ENCODE measurements around the gene PAAF1. TPM values are rescaled to one million over a fixed set of nuclear protein-coding genes. Genes with fewer than 3 reads are reported as not detected.
A peak's percentile ranks its signal among the peaks of the same experiment; 100 is the strongest.

PAAF1 gene
- total and polyA plus RNA-seq, 2 donors (not counting 1 experiment from before 2014, with no cell fraction given): 9.2 to 17.5 TPM

DNA sequence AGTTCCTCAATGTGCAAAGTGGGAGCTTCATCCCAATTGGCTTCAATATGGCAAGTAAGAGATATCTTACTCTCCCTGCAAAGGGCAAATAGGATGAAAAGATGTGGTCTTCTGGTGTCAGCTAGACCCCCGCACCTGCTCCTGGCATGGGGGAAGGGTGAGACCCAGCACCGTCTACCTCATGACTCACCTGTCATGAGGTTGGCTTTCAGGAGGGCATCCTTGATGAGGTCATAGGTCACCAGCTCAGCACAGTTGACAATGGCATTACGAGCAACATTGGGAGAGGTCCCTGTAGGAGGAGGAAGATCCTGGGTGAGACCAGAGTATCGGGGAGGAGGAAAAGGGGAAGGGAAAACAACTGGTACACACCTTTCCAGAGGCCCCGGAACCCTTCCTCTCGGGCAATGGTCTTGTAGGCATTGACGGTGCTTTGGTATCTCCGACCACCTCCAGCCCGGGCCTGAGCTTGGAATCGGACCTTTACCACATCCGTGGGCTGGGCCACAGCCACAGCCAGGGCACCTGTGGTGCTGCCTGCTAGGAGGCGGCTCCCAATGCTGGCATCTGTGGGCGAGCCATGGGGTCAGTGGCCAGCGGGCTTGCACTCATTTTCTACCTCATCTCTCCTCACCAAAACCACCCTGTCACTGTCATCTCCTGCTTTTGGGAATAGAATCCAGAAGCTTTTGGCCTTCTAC lies 99.8 kb downstream of the PAAF1 start:
- Histone ChIP-seq H3K27me3 (ENCODE audit: control insufficient read depth, insufficient read depth, low read length) (no peaks in the 10 kb centered on the region), H3K4me1 (ENCODE audit: control insufficient read depth, extremely low read depth, insufficient read depth, low read length) (peaks cover 7% of the 10 kb centered on the region), H3K79me2 (ENCODE audit: control insufficient read depth, insufficient read depth, low read length) (no peaks in the 10 kb centered on the region), H3K36me3 (ENCODE audit: control insufficient read depth, insufficient read depth, low read length) (peaks cover 1% of the 10 kb centered on the region), H3K27ac (ENCODE audit: insufficient read depth, low read length) (no peak overlapping the region), H3K4me2 (ENCODE audit: extremely low read depth, insufficient read depth, low read length) (no peak overlapping the region), H3K9me3 (ENCODE audit: control insufficient read depth, insufficient read depth, low read depth, low read length) (no peaks in the 10 kb centered on the region), H3K4me3 (replicated peaks in 1 of 4; ENCODE audit: control extremely low read depth in 1 of 4, insufficient read depth in 1 of 4, low read depth in 3 of 4, low read length in 4 of 4) (no peak overlapping the region), H3K9ac (ENCODE audit: insufficient read depth, low read length) (no peak overlapping the region), H2AFZ (ENCODE audit: low read length) (no peak overlapping the region), H4K20me1 (ENCODE audit: control insufficient read depth, extremely low read depth, insufficient read depth, low read length) (no peaks in the 10 kb centered on the region)
- TF ChIP-seq, protein P1, sequence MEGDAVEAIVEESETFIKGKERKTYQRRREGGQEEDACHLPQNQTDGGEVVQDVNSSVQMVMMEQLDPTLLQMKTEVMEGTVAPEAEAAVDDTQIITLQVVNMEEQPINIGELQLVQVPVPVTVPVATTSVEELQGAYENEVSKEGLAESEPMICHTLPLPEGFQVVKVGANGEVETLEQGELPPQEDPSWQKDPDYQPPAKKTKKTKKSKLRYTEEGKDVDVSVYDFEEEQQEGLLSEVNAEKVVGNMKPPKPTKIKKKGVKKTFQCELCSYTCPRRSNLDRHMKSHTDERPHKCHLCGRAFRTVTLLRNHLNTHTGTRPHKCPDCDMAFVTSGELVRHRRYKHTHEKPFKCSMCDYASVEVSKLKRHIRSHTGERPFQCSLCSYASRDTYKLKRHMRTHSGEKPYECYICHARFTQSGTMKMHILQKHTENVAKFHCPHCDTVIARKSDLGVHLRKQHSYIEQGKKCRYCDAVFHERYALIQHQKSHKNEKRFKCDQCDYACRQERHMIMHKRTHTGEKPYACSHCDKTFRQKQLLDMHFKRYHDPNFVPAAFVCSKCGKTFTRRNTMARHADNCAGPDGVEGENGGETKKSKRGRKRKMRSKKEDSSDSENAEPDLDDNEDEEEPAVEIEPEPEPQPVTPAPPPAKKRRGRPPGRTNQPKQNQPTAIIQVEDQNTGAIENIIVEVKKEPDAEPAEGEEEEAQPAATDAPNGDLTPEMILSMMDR (conservative IDR thresholded peaks at IDR 0.05 in 1 of 2, IDR thresholded peaks at IDR 0.05 in 1 of 2; ENCODE audit: low read depth in 1 of 2, low read length in 2 of 2): no peak
- TF ChIP-seq EZH2 (IDR thresholded peaks at IDR 0.05; ENCODE audit: low read length, missing control alignments): no peak
- DNase-seq (ENCODE audit: low read depth in 2 of 2): no peak

DNA sequence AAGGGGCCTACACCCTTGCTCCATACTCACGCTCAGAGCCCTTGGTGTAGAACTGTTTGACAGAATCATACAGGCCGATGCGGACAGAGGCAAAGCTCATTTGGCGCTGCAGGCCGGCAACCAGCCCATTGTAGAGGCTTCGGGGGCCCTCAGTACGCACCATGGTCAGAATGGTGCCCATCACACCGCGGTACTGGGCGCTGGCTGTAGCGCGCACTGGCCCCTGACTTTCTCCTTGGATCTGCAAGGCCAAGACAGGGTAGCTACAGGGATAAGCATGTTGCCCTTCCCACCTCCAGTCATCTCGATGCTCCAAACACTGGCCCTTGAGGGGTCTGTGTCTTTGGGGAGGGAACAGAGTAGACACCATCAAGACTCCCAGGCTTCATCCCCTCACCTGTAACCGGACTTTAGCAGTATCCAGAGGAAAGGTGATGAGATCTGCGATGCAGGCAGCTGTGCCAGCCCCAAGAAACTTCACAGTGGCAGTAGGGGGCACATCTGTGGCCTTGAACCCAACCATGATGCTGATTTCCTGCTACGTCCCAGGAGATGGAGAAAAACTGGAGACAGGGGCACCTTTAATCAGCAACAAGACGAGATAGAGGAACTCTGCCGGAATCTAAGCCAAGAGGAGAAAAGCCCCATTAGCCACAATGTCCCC lies 101.2 kb downstream of the PAAF1 start:
- Histone ChIP-seq H2AFZ (ENCODE audit: low read length) (no peak overlapping the region), H3K36me3 (ENCODE audit: control insufficient read depth, insufficient read depth, low read length) (peaks cover 1% of the 10 kb centered on the region), H3K4me2 (ENCODE audit: extremely low read depth, insufficient read depth, low read length) (no peak overlapping the region), H3K9me3 (ENCODE audit: control insufficient read depth, insufficient read depth, low read depth, low read length) (no peaks in the 10 kb centered on the region), H3K27me3 (ENCODE audit: control insufficient read depth, insufficient read depth, low read length) (no peaks in the 10 kb centered on the region), H3K4me1 (ENCODE audit: control insufficient read depth, extremely low read depth, insufficient read depth, low read length) (peaks cover 7% of the 10 kb centered on the region), H3K4me3 (replicated peaks in 1 of 4; ENCODE audit: control extremely low read depth in 1 of 4, insufficient read depth in 1 of 4, low read depth in 3 of 4, low read length in 4 of 4) (no peak overlapping the region), H3K79me2 (ENCODE audit: control insufficient read depth, insufficient read depth, low read length) (no peaks in the 10 kb centered on the region), H4K20me1 (ENCODE audit: control insufficient read depth, extremely low read depth, insufficient read depth, low read length) (no peaks in the 10 kb centered on the region), H3K27ac (ENCODE audit: insufficient read depth, low read length) (no peak overlapping the region), H3K9ac (ENCODE audit: insufficient read depth, low read length) (no peak overlapping the region)
- DNase-seq (ENCODE audit: low read depth in 2 of 2): no peak
- TF ChIP-seq EZH2 (IDR thresholded peaks at IDR 0.05; ENCODE audit: low read length, missing control alignments): no peak
- TF ChIP-seq, protein P1 (conservative IDR thresholded peaks at IDR 0.05 in 1 of 2, IDR thresholded peaks at IDR 0.05 in 1 of 2; ENCODE audit: low read depth in 1 of 2, low read length in 2 of 2): no peak

DNA sequence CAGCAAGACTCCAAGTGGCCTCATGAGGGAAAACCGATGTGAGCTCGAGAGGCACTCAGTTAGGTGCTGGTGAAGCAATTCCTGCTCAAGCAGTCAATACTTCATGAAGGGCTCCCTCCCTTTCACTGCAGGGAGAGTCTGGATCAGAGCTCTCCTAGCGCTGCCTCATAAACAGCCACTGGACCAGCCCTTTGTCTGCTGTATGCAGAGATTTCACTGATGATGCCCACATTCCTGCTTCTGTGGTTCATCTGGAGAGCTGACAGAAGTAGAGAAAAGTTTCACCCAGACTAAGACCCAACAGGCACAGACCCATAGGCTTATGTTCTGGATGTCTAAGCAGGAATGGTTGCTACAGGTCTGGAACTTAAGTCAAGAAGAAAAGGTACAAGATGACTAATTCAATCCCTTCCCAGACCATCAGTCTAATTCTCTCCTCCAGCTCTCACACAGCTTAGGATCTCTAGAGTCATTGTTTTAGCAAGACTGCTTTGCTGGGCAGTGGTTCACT lies 101.8 kb downstream of the PAAF1 start:
- H3K36me3 ChIP-seq (ENCODE audit: control insufficient read depth, insufficient read depth, low read length): peaks cover 1% of the 10 kb centered on the region
- TF ChIP-seq, protein P1 (conservative IDR thresholded peaks at IDR 0.05 in 1 of 2, IDR thresholded peaks at IDR 0.05 in 1 of 2; ENCODE audit: low read depth in 1 of 2, low read length in 2 of 2): no peak
- no peak for TF ChIP-seq EZH2 (IDR thresholded peaks at IDR 0.05; ENCODE audit: low read length, missing control alignments)
- DNase-seq (ENCODE audit: low read depth in 2 of 2): peak in 1 of 2 donors; percentile 23
- no peak overlapping the region for H2AFZ ChIP-seq (ENCODE audit: low read length)
- H4K20me1 ChIP-seq (ENCODE audit: control insufficient read depth, extremely low read depth, insufficient read depth, low read length): no peaks in the 10 kb centered on the region
- no peak overlapping the region for H3K4me3 ChIP-seq (replicated peaks in 1 of 4; ENCODE audit: control extremely low read depth in 1 of 4, insufficient read depth in 1 of 4, low read depth in 3 of 4, low read length in 4 of 4)
- no peak overlapping the region for H3K4me2 ChIP-seq (ENCODE audit: extremely low read depth, insufficient read depth, low read length)
- H3K27ac ChIP-seq (ENCODE audit: insufficient read depth, low read length): no peak overlapping the region
- H3K9ac ChIP-seq (ENCODE audit: insufficient read depth, low read length): no peak overlapping the region
- H3K9me3 ChIP-seq (ENCODE audit: control insufficient read depth, insufficient read depth, low read depth, low read length): no peaks in the 10 kb centered on the region
- peaks cover 8% of the 10 kb centered on the region for H3K4me1 ChIP-seq (ENCODE audit: control insufficient read depth, extremely low read depth, insufficient read depth, low read length)
- no peaks in the 10 kb centered on the region for H3K27me3 ChIP-seq (ENCODE audit: control insufficient read depth, insufficient read depth, low read length)
- no peaks in the 10 kb centered on the region for H3K79me2 ChIP-seq (ENCODE audit: control insufficient read depth, insufficient read depth, low read length)
